Common myeloid progenitor, CD34-positive (primary cell): ENCODE measurements around the gene NEDD9.

Source experiments
- CTCF ChIA-PET: fragments of 350-600 bp; sonication (Branson Sonifier 250); formaldehyde crosslinking; loops from one replicate; lab custom pipeline; 2021; ENCODE audit warnings: antibody characterized with exemption; lab: Charles Lee
- POLR2A ChIA-PET: fragments of 350-600 bp; sonication (Branson Sonifier 250); formaldehyde crosslinking; loops from one replicate; lab custom pipeline; 2021; ENCODE audit warnings: antibody characterized with exemption; lab: Charles Lee
- DNase-seq, 3 donors: peaks; one replicate each; pipeline versions ENCODE4 v3.0.0 to v3.0.0-alpha.2; 2013
- H3K27ac ChIP-seq, 2 experiments: 1 replicate in 1 of 2; 2 replicates in 1 of 2; pipeline ENCODE4 v1.7.0; 2013; ENCODE audit warnings: inconsistent platforms in 2 of 2, low read length in 2 of 2, mild to moderate bottlenecking in 2 of 2, low read depth in 1 of 2, moderate library complexity in 1 of 2; ENCODE audit not compliant: severe bottlenecking in 2 of 2, insufficient read depth in 1 of 2, poor library complexity in 1 of 2
- H3K27me3 ChIP-seq, 5 experiments: replicated peaks in 2 of 5; 1 replicate in 3 of 5; 2 replicates in 2 of 5; pipeline versions ENCODE4 v1.6.1 to v1.7.0; 2013; ENCODE audit warnings: low read length in 4 of 5, mild to moderate bottlenecking in 2 of 5, moderate library complexity in 2 of 5, inconsistent platforms in 1 of 5; ENCODE audit not compliant: insufficient read depth in 5 of 5, control insufficient read depth in 4 of 5
- H3K36me3 ChIP-seq, 4 experiments: 1 replicate in 2 of 4; 2 replicates in 2 of 4; pipeline versions ENCODE4 v1.6.1 to v1.7.0; 2013; ENCODE audit warnings: low read length in 3 of 4, control low read depth in 1 of 4, mild to moderate bottlenecking in 1 of 4; ENCODE audit not compliant: control insufficient read depth in 4 of 4, insufficient read depth in 4 of 4
- H3K4me1 ChIP-seq, 4 experiments: 1 replicate in 3 of 4; 2 replicates in 1 of 4; pipeline versions ENCODE4 v1.6.1 to v1.7.1; 2013; ENCODE audit warnings: low read length in 3 of 4, mild to moderate bottlenecking in 3 of 4, control low read depth in 1 of 4, inconsistent platforms in 1 of 4, moderate library complexity in 1 of 4; ENCODE audit not compliant: control insufficient read depth in 4 of 4, insufficient read depth in 4 of 4; ENCODE audit errors: control extremely low read depth in 1 of 4
- H3K4me3 ChIP-seq, 7 experiments: 1 replicate in 4 of 7; 2 replicates in 3 of 7; pipeline versions ENCODE4 v1.5.1 to v1.7.0; 2013; ENCODE audit warnings: mild to moderate bottlenecking in 7 of 7, low read length in 6 of 7, moderate library complexity in 6 of 7, inconsistent platforms in 2 of 7, low read depth in 2 of 7, control low read depth in 1 of 7; ENCODE audit not compliant: insufficient read depth in 4 of 7, control insufficient read depth in 1 of 7; ENCODE audit errors: extremely low read depth in 1 of 7
- H3K9me3 ChIP-seq, 5 experiments: 1 replicate in 4 of 5; 2 replicates in 1 of 5; pipeline versions ENCODE4 v1.6.1 to v1.7.1; 2013; ENCODE audit warnings: low read length in 4 of 5, mild to moderate bottlenecking in 2 of 5, inconsistent platforms in 1 of 5, low read depth in 1 of 5, moderate library complexity in 1 of 5; ENCODE audit not compliant: control insufficient read depth in 4 of 5, insufficient read depth in 2 of 5; ENCODE audit errors: control extremely low read depth in 1 of 5
- WGBS: methylation state at CpG from one replicate; pipeline ENCODE4 v1.1.5; 2013; ENCODE audit not compliant: insufficient coverage; 5-methylcytosine and 5-hydroxymethylcytosine counted together

The NEDD9 gene

DNA sequence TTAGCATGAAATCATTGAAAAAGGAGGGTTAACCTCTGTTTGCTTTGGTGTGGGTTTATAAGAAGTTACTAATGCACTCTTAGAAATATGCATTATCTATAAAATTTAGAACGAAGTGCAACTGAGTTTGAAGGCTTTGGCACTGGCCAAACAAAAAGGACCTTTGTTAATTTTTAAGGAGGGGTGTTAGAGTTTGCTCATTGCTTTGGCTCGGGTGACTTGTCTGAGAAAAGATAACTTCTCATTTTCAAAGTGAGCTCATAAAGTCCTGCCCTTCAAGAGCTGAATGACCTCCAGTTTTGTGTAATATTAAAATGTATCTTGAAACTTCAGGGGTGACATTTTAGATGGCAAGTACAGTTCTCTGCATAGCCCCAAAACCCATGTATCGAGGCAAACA, 25.9 kb downstream of the NEDD9 start:
- ChIA-PET POLR2A (interaction anchor here (0.9 kb wide), 1 partner anchor 8 kb away, joined by 4 read pairs; no protein-coding TSS in a partner anchor), CTCF (interaction anchor here (1.0 to 2.1 kb wide), 4 partner anchors 8 to 31 kb away, joined by 3 to 4 read pairs (median 4); no protein-coding TSS in a partner anchor)
- H3K27ac ChIP-seq: peak overlapping the region in 1 of 2 experiments; percentile 33
- H3K4me1 ChIP-seq: peaks cover 10 to 40% (median 23%) of the 10 kb centered on the region in 4 experiments
- H3K4me3 ChIP-seq: no peak overlapping the region
- H3K36me3 ChIP-seq: peaks cover 0 to 4% (median 0%) of the 10 kb centered on the region in 4 experiments
- H3K9me3 ChIP-seq: no peaks in the 10 kb centered on the region
- no peaks in the 10 kb centered on the region for H3K27me3 ChIP-seq
- no CpG with 5 or more reads among the region's 3 CpGs for WGBS
- DNase-seq: peak in 1 of 3 donors; percentile 26

DNA sequence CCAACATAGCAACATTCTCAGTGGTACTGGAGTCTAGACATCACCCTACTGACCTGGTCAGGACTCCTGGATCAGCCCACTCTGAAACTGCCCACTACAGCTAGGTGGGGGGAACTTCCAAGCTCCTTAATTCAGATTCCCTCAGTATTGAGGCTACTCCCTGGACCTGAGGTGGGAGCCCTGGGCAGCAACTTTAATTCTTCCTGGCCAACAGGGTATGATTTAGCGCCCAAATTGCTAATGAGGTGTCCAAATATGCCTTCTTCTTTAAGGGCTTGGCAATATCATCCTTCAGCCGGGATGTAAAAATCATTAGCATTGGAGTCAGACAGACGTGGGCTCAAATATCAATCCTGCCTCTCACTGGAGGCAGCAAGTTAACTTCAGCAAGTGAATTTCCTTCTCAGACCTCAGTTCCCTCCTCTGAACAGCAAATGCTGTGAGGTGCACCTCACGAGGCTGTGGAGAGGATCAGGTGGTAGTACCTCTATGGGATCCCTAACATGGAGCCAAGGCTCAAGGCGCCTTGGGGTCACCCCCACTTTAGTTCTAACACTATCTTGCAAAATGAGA, 27.6 kb downstream of the NEDD9 start:
- Histone ChIP-seq H3K4me3 (no peak overlapping the region), H3K36me3 (peaks cover 0 to 4% (median 0%) of the 10 kb centered on the region in 4 experiments), H3K9me3 (no peaks in the 10 kb centered on the region), H3K4me1 (peaks cover 10 to 32% (median 21%) of the 10 kb centered on the region in 4 experiments), H3K27ac (no peak overlapping the region), H3K27me3 (no peaks in the 10 kb centered on the region)
- ChIA-PET POLR2A (no interaction called here), CTCF (no interaction called here)
- DNase-seq: no peak
- 97% methylated on average over 5 of the region's 5 CpGs for WGBS

- Histone ChIP-seq H3K36me3 (peaks cover 0 to 4% (median 0%) of the 10 kb centered on the region in 4 experiments), H3K27ac (no peak overlapping the region), H3K27me3 (no peaks in the 10 kb centered on the region), H3K4me3 (no peak overlapping the region), H3K9me3 (no peaks in the 10 kb centered on the region), H3K4me1 (peaks cover 12 to 38% (median 27%) of the 10 kb centered on the region in 4 experiments)
- POLR2A ChIA-PET: no interaction called here
- WGBS: 100% methylated on average over 3 of the region's 4 CpGs
- CTCF ChIA-PET: interaction anchor here (1.5 kb wide), 1 partner anchor 12 kb away, joined by 3 read pairs; no protein-coding TSS in a partner anchor
- DNase-seq: no peak
Measured at GRCh38 chr6:11204005-11204399, 28.5 kb downstream of the NEDD9 start.

DNA sequence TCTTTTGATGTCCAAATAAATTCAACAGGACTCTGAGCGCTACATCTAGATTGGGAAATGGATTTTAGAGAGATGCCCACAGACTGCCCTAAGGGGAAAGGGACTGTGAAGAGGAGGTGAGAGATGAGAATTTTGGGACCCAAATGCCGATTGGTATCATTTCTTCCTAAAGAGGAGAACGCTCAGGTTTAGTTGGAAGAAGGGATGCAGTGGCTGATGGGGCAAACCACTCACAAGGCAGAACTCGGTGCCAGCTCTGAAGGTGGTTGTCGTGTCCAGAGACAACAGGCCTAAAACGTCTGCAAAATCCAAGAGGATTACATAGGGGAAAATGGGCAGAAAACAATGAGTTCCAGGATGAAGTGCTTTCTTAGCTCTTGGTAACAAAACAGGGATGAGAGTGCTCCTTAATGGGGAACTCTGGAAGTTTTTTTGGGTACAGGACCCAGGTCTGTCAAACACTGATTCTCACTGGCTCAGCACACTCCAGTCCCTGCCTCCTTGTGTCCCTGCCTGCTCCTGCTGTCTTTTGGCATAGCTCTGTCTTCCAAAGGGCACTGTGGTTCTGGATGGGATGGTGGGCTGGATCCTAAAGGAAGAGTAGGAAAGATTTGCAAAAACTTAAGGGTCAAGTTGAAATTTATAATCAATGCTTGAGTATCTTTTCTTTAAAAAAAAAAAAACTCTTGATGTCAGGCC, 29.0 kb downstream of the NEDD9 start:
- Histone ChIP-seq H3K4me3 (no peak overlapping the region), H3K27ac (no peak overlapping the region), H3K4me1 (peaks cover 12 to 44% (median 32%) of the 10 kb centered on the region in 4 experiments), H3K36me3 (peaks cover 0 to 3% (median 0%) of the 10 kb centered on the region in 4 experiments), H3K27me3 (no peaks in the 10 kb centered on the region), H3K9me3 (no peaks in the 10 kb centered on the region)
- POLR2A ChIA-PET: no interaction called here
- WGBS: 98% methylated on average over 5 of the region's 6 CpGs
- no peak for DNase-seq
- CTCF ChIA-PET: interaction anchor here (1.4 to 1.5 kb wide), 2 partner anchors 9 to 13 kb away, joined by 3 read pairs; no protein-coding TSS in a partner anchor

GRCh38 chr6:11202513-11203305, 29.8 kb downstream of the NEDD9 start:
- no peak overlapping the region for H3K4me3 ChIP-seq
- no peak overlapping the region for H3K27ac ChIP-seq
- H3K4me1 ChIP-seq: peaks cover 12 to 47% (median 33%) of the 10 kb centered on the region in 4 experiments
- ChIA-PET CTCF (interaction anchor here (1.0 to 1.5 kb wide), 4 partner anchors 10 to 35 kb away, joined by 3 to 5 read pairs (median 3); no protein-coding TSS in a partner anchor), POLR2A (no interaction called here)
- DNase-seq: no peak
- WGBS: 97% methylated on average over 9 of the region's 9 CpGs
- H3K9me3 ChIP-seq: no peaks in the 10 kb centered on the region
- no peaks in the 10 kb centered on the region for H3K36me3 ChIP-seq
- no peaks in the 10 kb centered on the region for H3K27me3 ChIP-seq

GRCh38 chr6:11201772-11202512, 30.5 kb downstream of the NEDD9 start:
- no CpG with 5 or more reads among the region's 4 CpGs for WGBS
- no peaks in the 10 kb centered on the region for H3K36me3 ChIP-seq
- POLR2A ChIA-PET: no interaction called here

More at GRCh38 chr6:11201772-11202512, 30.5 kb downstream of the NEDD9 start:
- DNase-seq: no peak
- Histone ChIP-seq H3K4me1 (peaks cover 7 to 44% (median 31%) of the 10 kb centered on the region in 4 experiments), H3K4me3 (no peak overlapping the region), H3K27ac (no peak overlapping the region), H3K9me3 (no peaks in the 10 kb centered on the region), H3K27me3 (no peaks in the 10 kb centered on the region)
- CTCF ChIA-PET: interaction anchor here (1.0 to 1.4 kb wide), 3 partner anchors 11 to 35 kb away, joined by 3 to 5 read pairs (median 3); no protein-coding TSS in a partner anchor
